ENCODE data around the gene CKLF.

DNA sequence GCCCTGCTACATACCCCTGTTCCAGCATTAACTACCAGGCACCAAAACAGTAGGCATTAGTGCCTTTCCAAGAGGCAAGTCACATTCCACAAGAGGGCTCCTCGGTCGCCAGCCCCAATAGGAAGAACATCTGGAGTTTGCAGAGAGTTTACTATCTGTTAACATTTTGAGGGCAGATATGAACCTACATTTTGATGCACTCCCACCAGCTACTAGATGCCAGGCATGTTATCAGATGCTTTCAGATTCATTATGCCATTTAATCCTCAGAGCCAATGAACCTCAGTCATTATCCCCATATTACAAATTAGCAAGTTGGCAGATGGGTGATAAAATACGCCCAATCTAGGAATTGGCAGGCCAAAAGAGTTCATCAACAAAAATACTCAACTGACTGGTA is 22.7 kb downstream of the CKLF start:
- TF ChIP-seq POLR2AphosphoS5 (IDR thresholded peaks at IDR 0.05; ENCODE audit: low read depth, low read length) (no peak), POLR2A (IDR thresholded peaks at IDR 0.05; ENCODE audit: low read depth, low read length) (no peak), PAX5 (IDR thresholded peaks at IDR 0.05; ENCODE audit: insufficient read depth, low read length, severe bottlenecking) (no peak), TAF1 (IDR thresholded peaks at IDR 0.05; ENCODE audit: low read depth, low read length) (no peak), SPI1 (IDR thresholded peaks at IDR 0.05; ENCODE audit: low read depth, low read length) (no peak), POU2F2 (IDR thresholded peaks at IDR 0.05; ENCODE audit: low read depth, low read length) (no peak)
